MCF 10A (cell line): ENCODE measurements around the gene SNX13. TPM values are rescaled to one million over a fixed set of nuclear protein-coding genes. Genes with fewer than 3 reads are reported as not detected.
"Not testable (repeated sequence)": the region's sequence is repeated elsewhere in the genome, so short reads cannot be mapped to it uniquely, and the experiment has no call there.

Source experiments
- BruUV-seq: library from RNA; stranded (reverse); fragments of 400-500 nt; replicated peaks from 2 replicates; lab custom pipeline; 2021; lab: Mats Ljungman, UMichigan
- CTCF ChIA-PET: fragments of 300-600 bp; sonication (Branson Sonifier 250); formaldehyde crosslinking; extraction: SDS; loops from one replicate; lab custom pipeline; 2021; ENCODE audit warnings: antibody characterized with exemption, inconsistent platforms; lab: Yijun Ruan, JAX
- POLR2A ChIA-PET: fragments of 300-600, 350-650 bp; sonication (Branson Sonifier 250); formaldehyde crosslinking; extraction: SDS; loops from one replicate; lab custom pipeline; 2020; ENCODE audit warnings: antibody characterized with exemption, inconsistent platforms; lab: Yijun Ruan, JAX
- DNase-seq: peaks from one replicate; pipeline ENCODE4 v3.0.0-alpha.2; 2018; ENCODE audit not compliant: unreplicated experiment
- H3K27ac Mint-ChIP-seq: one replicate; pipeline ENCODE4 v1.8.0; 2022; ENCODE audit warnings: mild to moderate bottlenecking, low read depth, mixed read lengths; ENCODE audit not compliant: unreplicated experiment
- H3K27me3 Mint-ChIP-seq: one replicate; pipeline ENCODE4 v1.8.0; 2022; ENCODE audit warnings: mixed read lengths; ENCODE audit not compliant: insufficient read depth, unreplicated experiment
- H3K36me3 Mint-ChIP-seq: one replicate; pipeline ENCODE4 v1.8.0; 2022; ENCODE audit warnings: mild to moderate bottlenecking, moderate library complexity, mixed read lengths; ENCODE audit not compliant: insufficient read depth, unreplicated experiment
- H3K4me1 Mint-ChIP-seq: one replicate; pipeline ENCODE4 v1.8.0; 2022; ENCODE audit warnings: mixed read lengths; ENCODE audit not compliant: insufficient read depth, unreplicated experiment
- H3K4me3 Mint-ChIP-seq: one replicate; pipeline ENCODE4 v1.8.0; 2022; ENCODE audit warnings: mild to moderate bottlenecking, moderate library complexity, mixed read lengths; ENCODE audit not compliant: unreplicated experiment
- H3K9me3 Mint-ChIP-seq: one replicate; pipeline ENCODE4 v1.8.0; 2022; ENCODE audit warnings: mixed read lengths; ENCODE audit not compliant: unreplicated experiment
- CTCF ChIP-seq: fragments of 200-600 bp; IDR thresholded peaks from one replicate; pipeline ENCODE4 v1.8.0; 2022; ENCODE audit warnings: antibody characterized with exemption, mild to moderate bottlenecking; ENCODE audit not compliant: unreplicated experiment
- intact Hi-C: fragments of 100-400 bp; cut with micrococcal nuclease; formaldehyde crosslinking; loops from 2 replicates; pipeline ENCODE4 v1.14.1; 2022
- total RNA-seq: library from RNA; stranded (reverse); gene quantifications from 2 replicates; pipeline ENCODE4 v1.2.3, GENCODE V29; 2022

SNX13 gene
- total RNA-seq, 1 experiment from 2014 or later: 38.5 TPM

GRCh38 chr7:17822547-17823173 lies 117.6 kb downstream of the SNX13 start:
- ChIA-PET CTCF (no interaction called here), POLR2A (interaction anchor here (0.7 to 1.9 kb wide), 2 partner anchors 8 to 26 kb away, joined by 3 to 7 read pairs; no protein-coding TSS in a partner anchor)
- intact Hi-C loops: no loop called here

DNA sequence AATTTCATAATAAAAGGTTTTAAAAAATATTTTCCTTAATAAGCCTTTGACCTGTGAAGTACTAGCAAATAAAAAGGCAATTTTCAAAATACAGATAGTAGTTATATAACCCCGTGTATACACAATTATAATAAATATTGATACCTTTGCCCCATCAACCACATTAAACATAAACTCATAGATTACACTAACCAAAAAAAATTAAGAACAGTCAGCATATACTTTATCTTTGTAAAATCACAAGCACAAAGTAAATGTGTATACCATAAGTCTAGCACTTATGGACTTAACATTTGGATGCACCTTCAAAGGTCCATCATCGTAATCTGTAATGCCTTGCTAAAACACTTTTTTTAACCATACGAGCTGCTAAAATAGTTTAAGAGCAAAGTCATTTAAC lies 123.4 kb downstream of the SNX13 start:
- H3K4me1 Mint-ChIP-seq: no peaks in the 10 kb centered on the region
- no peak overlapping the region for H3K27ac Mint-ChIP-seq
- intact Hi-C loops: no loop called here
- no peak for TF ChIP-seq CTCF
- H3K27me3 Mint-ChIP-seq: no peaks in the 10 kb centered on the region
- POLR2A ChIA-PET: no interaction called here
- CTCF ChIA-PET: no interaction called here
- peaks cover 26% of the 10 kb centered on the region for H3K36me3 Mint-ChIP-seq
- H3K4me3 Mint-ChIP-seq: no peak overlapping the region
- DNase-seq: no peak
- no peaks in the 10 kb centered on the region for H3K9me3 Mint-ChIP-seq
- BruUV-seq: no TSS peak

More at GRCh38 chr7:17822547-17823173, 117.6 kb downstream of the SNX13 start:
- Mint-ChIP-seq H3K36me3 (peaks cover 34% of the 10 kb centered on the region), H3K27ac (no peak overlapping the region), H3K9me3 (no peaks in the 10 kb centered on the region), H3K4me3 (no peak overlapping the region), H3K4me1 (no peaks in the 10 kb centered on the region), H3K27me3 (no peaks in the 10 kb centered on the region)
- no peak for DNase-seq
- no peak for TF ChIP-seq CTCF
- no TSS peak for BruUV-seq

DNA sequence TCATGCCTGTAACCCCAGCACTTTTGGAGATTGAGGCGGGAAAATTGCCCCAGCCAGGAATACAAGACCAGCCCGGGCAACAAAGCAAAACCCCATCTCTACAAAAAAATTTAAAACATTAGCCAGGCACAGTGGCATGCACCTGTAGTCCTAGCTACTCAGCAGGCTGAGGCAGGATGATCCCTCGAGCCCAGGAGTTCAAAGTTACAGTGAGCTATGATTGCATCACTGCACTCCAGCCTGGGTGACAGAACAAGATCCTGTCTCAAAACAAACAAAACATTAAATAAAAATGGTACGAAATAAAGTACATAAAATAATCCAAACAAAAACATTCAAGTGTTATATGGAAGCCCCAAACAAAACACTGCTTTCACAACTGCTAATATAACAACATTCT lies 125.0 kb downstream of the SNX13 start:
- no peaks in the 10 kb centered on the region for H3K4me1 Mint-ChIP-seq
- peaks cover 35% of the 10 kb centered on the region for H3K36me3 Mint-ChIP-seq
- POLR2A ChIA-PET: interaction anchor here (2.2 kb wide), 1 partner anchor 8 kb away, joined by 7 read pairs; no protein-coding TSS in a partner anchor
- peak; percentile 1 for DNase-seq
- BruUV-seq: no TSS peak
- H3K9me3 Mint-ChIP-seq: no peaks in the 10 kb centered on the region
- H3K27ac Mint-ChIP-seq: no peak overlapping the region
- no peaks in the 10 kb centered on the region for H3K27me3 Mint-ChIP-seq
- no peak for TF ChIP-seq CTCF
- intact Hi-C loops: no loop called here
- CTCF ChIA-PET: interaction anchor here (1.1 to 2.0 kb wide), 2 partner anchors 42 to 45 kb away, joined by 3 to 5 read pairs; no protein-coding TSS in a partner anchor
- H3K4me3 Mint-ChIP-seq: no peak overlapping the region

- no peaks in the 10 kb centered on the region for H3K27me3 Mint-ChIP-seq
- CTCF ChIA-PET: interaction anchor here (0.5 to 2.0 kb wide), 4 partner anchors 10 to 290 kb away, joined by 3 to 5 read pairs (median 3); no protein-coding TSS in a partner anchor
- intact Hi-C loops: no loop called here
- POLR2A ChIA-PET: interaction anchor here (0.6 to 2.2 kb wide), 2 partner anchors 10 to 360 kb away, joined by 3 to 7 read pairs; no protein-coding TSS in a partner anchor
- no peaks in the 10 kb centered on the region for H3K9me3 Mint-ChIP-seq
- BruUV-seq: no TSS peak
- H3K4me3 Mint-ChIP-seq: no peak overlapping the region
- TF ChIP-seq CTCF: no peak
- H3K36me3 Mint-ChIP-seq: peaks cover 41% of the 10 kb centered on the region
- no peak for DNase-seq
- H3K4me1 Mint-ChIP-seq: no peaks in the 10 kb centered on the region
- no peak overlapping the region for H3K27ac Mint-ChIP-seq
These were observed 126.2 kb downstream of the SNX13 start for GRCh38 chr7:17814058-17814457.

GRCh38 chr7:17809215-17809614 lies 131.1 kb downstream of the SNX13 start:
- H3K9me3 Mint-ChIP-seq, BruUV-seq, intact Hi-C loops: not testable (repeated sequence)

More at GRCh38 chr7:17809215-17809614, 131.1 kb downstream of the SNX13 start:
- H3K4me1 Mint-ChIP-seq, H3K4me3 Mint-ChIP-seq, H3K27me3 Mint-ChIP-seq, DNase-seq, H3K27ac Mint-ChIP-seq, POLR2A ChIA-PET: not testable (repeated sequence)
- peaks cover 41% of the 10 kb centered on the region for H3K36me3 Mint-ChIP-seq
- CTCF ChIA-PET: interaction anchor here (0.6 to 1.2 kb wide), 2 partner anchors 38 kb away, joined by 3 read pairs; no protein-coding TSS in a partner anchor
